GM12873 (cell line): ENCODE results near the gene ACKR3.

Source experiments
- TF ChIP-seq, protein P1 (sequence below): IDR thresholded peaks from 2 replicates; pipeline ENCODE4 v1.5.1; 2012; ENCODE audit warnings: low read depth, mild to moderate bottlenecking, moderate library complexity, low read length, control low read depth; ENCODE audit not compliant: insufficient read depth; ENCODE audit errors: missing control alignments

Gene ACKR3

GRCh38 chr2:236588932-236589592, 19.4 kb downstream of the ACKR3 start:
- TF ChIP-seq, protein P1, sequence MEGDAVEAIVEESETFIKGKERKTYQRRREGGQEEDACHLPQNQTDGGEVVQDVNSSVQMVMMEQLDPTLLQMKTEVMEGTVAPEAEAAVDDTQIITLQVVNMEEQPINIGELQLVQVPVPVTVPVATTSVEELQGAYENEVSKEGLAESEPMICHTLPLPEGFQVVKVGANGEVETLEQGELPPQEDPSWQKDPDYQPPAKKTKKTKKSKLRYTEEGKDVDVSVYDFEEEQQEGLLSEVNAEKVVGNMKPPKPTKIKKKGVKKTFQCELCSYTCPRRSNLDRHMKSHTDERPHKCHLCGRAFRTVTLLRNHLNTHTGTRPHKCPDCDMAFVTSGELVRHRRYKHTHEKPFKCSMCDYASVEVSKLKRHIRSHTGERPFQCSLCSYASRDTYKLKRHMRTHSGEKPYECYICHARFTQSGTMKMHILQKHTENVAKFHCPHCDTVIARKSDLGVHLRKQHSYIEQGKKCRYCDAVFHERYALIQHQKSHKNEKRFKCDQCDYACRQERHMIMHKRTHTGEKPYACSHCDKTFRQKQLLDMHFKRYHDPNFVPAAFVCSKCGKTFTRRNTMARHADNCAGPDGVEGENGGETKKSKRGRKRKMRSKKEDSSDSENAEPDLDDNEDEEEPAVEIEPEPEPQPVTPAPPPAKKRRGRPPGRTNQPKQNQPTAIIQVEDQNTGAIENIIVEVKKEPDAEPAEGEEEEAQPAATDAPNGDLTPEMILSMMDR, result no peak

DNA sequence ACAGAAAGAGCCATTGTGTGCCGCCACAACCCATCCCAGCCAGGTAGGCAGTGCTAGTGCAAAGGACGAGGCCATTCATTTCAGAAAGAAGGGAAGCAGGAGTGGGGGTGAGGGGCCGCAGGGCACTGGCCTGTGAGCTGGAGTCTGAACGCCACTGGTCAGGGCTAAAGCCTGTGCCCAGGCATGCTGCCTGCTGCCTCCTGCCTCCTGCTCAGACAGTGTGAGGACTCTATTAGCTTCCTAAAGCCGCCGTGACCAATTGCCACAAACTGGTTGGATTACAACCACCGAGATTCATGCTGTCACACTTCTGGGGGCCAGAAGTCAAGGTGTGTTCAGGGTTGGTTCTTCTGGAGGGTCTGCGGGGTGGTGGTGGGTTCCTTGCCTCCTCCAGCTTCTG, 21.2 kb downstream of the ACKR3 start:
- TF ChIP-seq, protein P1, result no peak

GRCh38 chr2:236592821-236593220, 23.2 kb downstream of the ACKR3 start:
- TF ChIP-seq, protein P1, result no peak

DNA sequence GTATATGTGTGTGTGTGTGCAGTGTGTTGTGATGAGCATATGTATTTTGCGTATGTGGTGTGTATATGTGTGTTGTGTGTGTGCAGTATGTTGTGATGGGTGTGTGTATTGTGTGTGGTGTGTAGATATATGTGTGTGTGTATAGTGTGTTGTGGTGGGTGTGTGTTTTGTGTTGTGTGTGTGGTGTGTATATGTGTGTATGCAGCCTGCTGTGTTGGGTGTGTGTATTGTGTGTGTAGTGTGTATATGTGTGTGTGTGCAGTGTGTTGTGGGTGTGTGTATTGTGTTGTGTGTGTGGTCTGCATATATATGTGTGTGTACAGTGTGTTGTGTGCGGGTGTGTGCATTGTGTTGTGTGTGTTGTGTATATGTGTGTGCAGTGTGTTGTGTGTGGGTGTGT, 23.9 kb downstream of the ACKR3 start:
- TF ChIP-seq, protein P1, result no peak

GRCh38 chr2:236593956-236594355, 24.3 kb downstream of the ACKR3 start:
- TF ChIP-seq, protein P1, result no peak

GRCh38 chr2:236597629-236598028, 28.0 kb downstream of the ACKR3 start:
- TF ChIP-seq, protein P1, result no peak

GRCh38 chr2:236599059-236599458, 29.4 kb downstream of the ACKR3 start:
- TF ChIP-seq, protein P1, result no peak
